Endothelial cell of umbilical vein (primary cell): Measurements from ENCODE around the gene SORCS2. TPM values are rescaled to one million over a fixed set of nuclear protein-coding genes. Genes with fewer than 3 reads are reported as not detected.

Experiments
- BruUV-seq: library from RNA; stranded (reverse); fragments of 400-500 nt; replicated peaks from 2 replicates; lab custom pipeline; 2021; lab: Mats Ljungman, UMichigan
- CTCF ChIA-PET: fragments of 300-600, 350-600 bp; sonication (Branson Sonifier 250); formaldehyde crosslinking; loops from one replicate; lab custom pipeline; 2021; ENCODE audit warnings: antibody characterized with exemption, inconsistent platforms; lab: Charles Lee
- POLR2A ChIA-PET: fragments of 300-600, 350-600 bp; sonication (Branson Sonifier 250); formaldehyde crosslinking; loops from one replicate; lab custom pipeline; 2021; ENCODE audit warnings: antibody characterized with exemption, inconsistent platforms; lab: Charles Lee
- DNase-seq: peaks from one replicate; pipeline ENCODE4 v3.0.0-alpha.2; 2011; ENCODE audit warnings: low read depth, low spot score
- FAIRE-seq: peaks from 2 replicates; lab custom pipeline; 2011; peaks lifted over from hg19 to GRCh38; lab: Jason Lieb, UNC
- H2AFZ ChIP-seq: 2 replicates; pipeline ENCODE4 v1.6.0; 2012; ENCODE audit warnings: low read depth, low read length, control low read depth, inconsistent platforms
- H3K27ac ChIP-seq: 2 replicates; pipeline ENCODE4 v1.5.1; 2011; ENCODE audit warnings: low read depth, mild to moderate bottlenecking, control low read depth, low read length, moderate library complexity; ENCODE audit not compliant: insufficient read depth
- H3K27me3 ChIP-seq, 2 experiments: 2 replicates each; pipeline versions ENCODE4 v1.6.0 to v1.6.1; 2011; ENCODE audit warnings: low read length in 2 of 2, mixed read lengths in 1 of 2; ENCODE audit not compliant: control insufficient read depth in 2 of 2, insufficient read depth in 2 of 2
- H3K36me3 ChIP-seq, 2 experiments: 2 replicates in 1 of 2; 3 replicates in 1 of 2; pipeline ENCODE4 v1.5.1; 2011; ENCODE audit warnings: low read length in 2 of 2, mild to moderate bottlenecking in 1 of 2, moderate library complexity in 1 of 2; ENCODE audit not compliant: control insufficient read depth in 2 of 2, insufficient read depth in 2 of 2; ENCODE audit errors: extremely low read depth in 1 of 2
- H3K4me1 ChIP-seq: 3 replicates; pipeline ENCODE4 v1.5.1; 2011; ENCODE audit warnings: mild to moderate bottlenecking, low read length; ENCODE audit not compliant: control insufficient read depth, insufficient read depth; ENCODE audit errors: extremely low read depth
- H3K4me2 ChIP-seq: 2 replicates; pipeline ENCODE4 v1.6.1; 2011; ENCODE audit warnings: low read length, control low read depth, mixed read lengths; ENCODE audit not compliant: insufficient read depth
- H3K4me3 ChIP-seq, 3 experiments: fragments of 200-600 bp in 1 of 3; sonication (generic), shearing (Covaris generic) in 1 of 3; replicated peaks in 1 of 3; 2 replicates each; pipeline ENCODE4 v1.5.1; 2011 to 2016; ENCODE audit warnings: control low read depth in 3 of 3, low read length in 3 of 3, mild to moderate bottlenecking in 2 of 3, inconsistent platforms in 1 of 3, low read depth in 1 of 3, moderate library complexity in 1 of 3; ENCODE audit not compliant: insufficient read depth in 1 of 3
- H3K79me2 ChIP-seq: 2 replicates; pipeline ENCODE4 v1.6.0; 2012; ENCODE audit warnings: low read length, inconsistent platforms; ENCODE audit not compliant: control insufficient read depth, insufficient read depth
- H3K9ac ChIP-seq: replicated peaks from 2 replicates; pipeline ENCODE3; 2011; ENCODE audit warnings: low read length, control low read depth; ENCODE audit not compliant: insufficient read depth; ENCODE audit errors: extremely low read depth
- H3K9me1 ChIP-seq: replicated peaks from 3 replicates; pipeline ENCODE4 v1.6.0; 2011; ENCODE audit warnings: mild to moderate bottlenecking, low read length; ENCODE audit not compliant: control insufficient read depth, insufficient read depth; ENCODE audit errors: extremely low read depth
- H3K9me3 ChIP-seq: replicated peaks from 2 replicates; pipeline ENCODE4 v1.5.1; 2012; ENCODE audit warnings: low read length, inconsistent platforms; ENCODE audit not compliant: control insufficient read depth, insufficient read depth
- H4K20me1 ChIP-seq: replicated peaks from 2 replicates; pipeline ENCODE3; 2011; ENCODE audit warnings: mild to moderate bottlenecking, low read length; ENCODE audit not compliant: control insufficient read depth, insufficient read depth; ENCODE audit errors: extremely low read depth
- EZH2 ChIP-seq: IDR thresholded peaks from 2 replicates; pipeline ENCODE4 v1.6.1; 2012; ENCODE audit warnings: borderline replicate concordance, low read depth, mild to moderate bottlenecking, moderate library complexity, low read length, inconsistent platforms; ENCODE audit not compliant: severe bottlenecking
- FOS ChIP-seq: IDR thresholded peaks from 2 replicates; pipeline ENCODE4 v1.6.1; 2011; ENCODE audit warnings: mild to moderate bottlenecking, low read length, moderate library complexity, borderline replicate concordance; ENCODE audit not compliant: insufficient read depth
- GATA2 ChIP-seq: IDR thresholded peaks from 2 replicates; pipeline ENCODE4 v1.7.0; 2011; ENCODE audit warnings: low read depth, mild to moderate bottlenecking, moderate library complexity, mixed read lengths, low read length; ENCODE audit not compliant: insufficient read length, insufficient read depth
- JUN ChIP-seq: IDR thresholded peaks from 2 replicates; pipeline ENCODE4 v1.6.1; 2011; ENCODE audit warnings: borderline replicate concordance, low read depth; ENCODE audit not compliant: insufficient read length, insufficient read depth
- MYC ChIP-seq: IDR thresholded peaks from one replicate; pipeline ENCODE4 v1.6.1; 2011; ENCODE audit warnings: mild to moderate bottlenecking, low read depth, low read length
- POLR2A ChIP-seq: IDR thresholded peaks from 2 replicates; pipeline ENCODE4 v1.6.1; 2012; ENCODE audit warnings: low read depth, mild to moderate bottlenecking, control low read depth, low read length
- dilution Hi-C: fragments of 300-500 bp; cut with MboI; formaldehyde crosslinking; loops from one replicate; pipeline ENCODE4 v1.15.0; 2019; ENCODE audit warnings: low sequenced_read_pairs; ENCODE audit not compliant: extremely low pct_ligation_motif_present
- intact Hi-C: fragments of 100-400 bp; cut with micrococcal nuclease; formaldehyde crosslinking; loops from one replicate; pipeline ENCODE4 v1.10.0; 2022
- polyA plus RNA-seq, 4 experiments: library from polyadenylated mRNA; depleted of rRNA in 3 of 4; stranded (reverse) in 3 of 4; unstranded in 1 of 4; fragments of >200 nt; gene quantifications; 2 replicates each; pipeline versions ENCODE4 v1.2.1 to v1.2.3, GENCODE V29; 2011 to 2012; ENCODE audit warnings: missing spikeins in 1 of 4
- total RNA-seq: library from RNA; stranded (reverse); gene quantifications from 2 replicates; pipeline ENCODE4 v1.2.3, GENCODE V29; 2021
- TF ChIP-seq, protein P1 (sequence below): IDR thresholded peaks from 2 replicates; pipeline ENCODE4 v1.6.1; 2011; ENCODE audit not compliant: insufficient read depth, insufficient read length
- TF ChIP-seq, protein P2 (sequence below), 2 donors: IDR thresholded peaks; 1 replicate in 1 of 2; 2 replicates in 1 of 2; pipeline ENCODE4 v1.5.1; 2011; ENCODE audit warnings: low read length in 2 of 2, mild to moderate bottlenecking in 2 of 2, moderate library complexity in 2 of 2, control low read depth in 1 of 2, inconsistent platforms in 1 of 2, low read depth in 1 of 2; ENCODE audit not compliant: insufficient read depth in 1 of 2; ENCODE audit errors: extremely low read depth in 1 of 2

The SORCS2 gene
- total and polyA plus RNA-seq, 2 donors (not counting 3 experiments of a cell fraction or from before 2014, with no cell fraction given) = not detected

DNA sequence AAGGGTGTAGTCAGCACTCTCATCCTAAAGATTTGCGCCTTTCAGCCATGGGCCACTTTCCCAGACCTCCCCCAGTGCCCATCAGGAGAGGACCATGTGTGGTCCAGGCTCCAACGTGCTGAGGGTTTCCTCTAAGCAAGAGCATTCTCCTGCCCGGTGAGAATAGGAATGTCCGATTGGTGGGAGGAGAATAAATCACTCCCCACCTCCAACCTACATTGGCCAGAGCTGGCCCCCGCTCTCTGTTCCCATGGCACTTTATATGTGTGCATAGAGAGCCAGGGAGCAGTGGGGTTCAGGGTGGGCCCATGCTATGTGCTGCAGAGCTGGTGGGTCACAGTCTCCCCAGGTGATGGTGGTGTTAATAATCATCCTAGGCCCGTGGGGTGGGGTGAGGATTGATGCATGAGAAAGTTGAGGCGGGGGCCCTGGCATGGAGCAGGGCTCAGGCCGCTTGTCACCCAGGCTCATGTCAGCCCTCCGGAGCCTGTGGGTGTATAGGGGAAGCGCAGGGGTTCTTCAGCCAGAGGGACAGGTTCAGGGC, 6.8 kb upstream of the SORCS2 start:
- no peaks in the 10 kb centered on the region for H3K4me1 ChIP-seq
- no peak for FAIRE-seq
- H3K27ac ChIP-seq = no peak overlapping the region
- dilution Hi-C loops (no loop called here), intact Hi-C loops (no loop called here)
- no peak overlapping the region for H2AFZ ChIP-seq
- no peaks in the 10 kb centered on the region for H3K79me2 ChIP-seq
- H3K9me1 ChIP-seq = no peaks in the 10 kb centered on the region
- peaks cover 7 to 9% of the 10 kb centered on the region in 2 experiments for H3K27me3 ChIP-seq
- no peaks in the 10 kb centered on the region for H3K36me3 ChIP-seq
- DNase-seq = no peak
- no peaks in the 10 kb centered on the region for H3K9me3 ChIP-seq
- ChIA-PET POLR2A (no interaction called here), CTCF (interaction anchor here (0.6 to 0.8 kb wide), 2 partner anchors 12 to 211 kb away, joined by 3 to 4 read pairs; no protein-coding TSS in a partner anchor)
- TF ChIP-seq MYC = no peak
- TF ChIP-seq EZH2 = no peak
- TF ChIP-seq FOS = no peak
- no peak for TF ChIP-seq GATA2
- TF ChIP-seq, protein P1, sequence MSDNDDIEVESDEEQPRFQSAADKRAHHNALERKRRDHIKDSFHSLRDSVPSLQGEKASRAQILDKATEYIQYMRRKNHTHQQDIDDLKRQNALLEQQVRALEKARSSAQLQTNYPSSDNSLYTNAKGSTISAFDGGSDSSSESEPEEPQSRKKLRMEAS = no peak
- TF ChIP-seq JUN = no peak
- TF ChIP-seq POLR2A = no peak
- no peak overlapping the region for H3K4me3 ChIP-seq
- H3K4me2 ChIP-seq = no peak overlapping the region
- H3K9ac ChIP-seq = no peak overlapping the region
- no TSS peak for BruUV-seq
- H4K20me1 ChIP-seq = no peaks in the 10 kb centered on the region

DNA sequence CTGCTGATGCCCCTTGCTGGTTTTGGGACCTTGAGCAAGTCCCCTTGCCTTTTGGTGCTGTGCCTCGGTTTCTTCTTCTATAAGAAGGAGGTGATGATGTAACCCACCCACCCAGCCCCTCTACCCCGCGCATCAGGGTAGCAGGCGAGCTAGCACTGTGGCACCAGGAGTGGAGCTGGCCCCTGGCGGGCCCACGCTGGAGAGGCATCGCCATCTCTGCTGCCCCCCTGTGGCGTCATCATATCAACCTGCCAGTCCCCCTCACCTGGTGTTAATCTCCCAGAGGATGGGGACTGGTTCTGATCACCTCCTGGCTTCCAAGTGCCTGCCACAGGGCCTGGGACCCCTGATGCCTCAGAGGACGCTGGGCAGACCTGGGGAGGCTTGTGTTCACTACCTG, 6.3 kb upstream of the SORCS2 start:
- CTCF ChIA-PET = interaction anchor here (0.6 kb wide), 1 partner anchor 13 kb away, joined by 3 read pairs; no protein-coding TSS in a partner anchor

More for the DNA sequence above, 6.3 kb upstream of the SORCS2 start:
- Histone ChIP-seq H3K9me3 (no peaks in the 10 kb centered on the region), H3K4me3 (no peak overlapping the region), H3K9me1 (no peaks in the 10 kb centered on the region), H3K27ac (no peak overlapping the region), H3K79me2 (no peaks in the 10 kb centered on the region), H4K20me1 (no peaks in the 10 kb centered on the region), H2AFZ (no peak overlapping the region), H3K27me3 (peaks cover 7 to 9% of the 10 kb centered on the region in 2 experiments), H3K9ac (no peak overlapping the region), H3K4me1 (no peaks in the 10 kb centered on the region), H3K4me2 (no peak overlapping the region), H3K36me3 (no peaks in the 10 kb centered on the region)
- intact Hi-C loops = no loop called here
- no TSS peak for BruUV-seq
- DNase-seq (no peak), FAIRE-seq (no peak)
- POLR2A ChIA-PET = no interaction called here
- TF ChIP-seq, protein P2, sequence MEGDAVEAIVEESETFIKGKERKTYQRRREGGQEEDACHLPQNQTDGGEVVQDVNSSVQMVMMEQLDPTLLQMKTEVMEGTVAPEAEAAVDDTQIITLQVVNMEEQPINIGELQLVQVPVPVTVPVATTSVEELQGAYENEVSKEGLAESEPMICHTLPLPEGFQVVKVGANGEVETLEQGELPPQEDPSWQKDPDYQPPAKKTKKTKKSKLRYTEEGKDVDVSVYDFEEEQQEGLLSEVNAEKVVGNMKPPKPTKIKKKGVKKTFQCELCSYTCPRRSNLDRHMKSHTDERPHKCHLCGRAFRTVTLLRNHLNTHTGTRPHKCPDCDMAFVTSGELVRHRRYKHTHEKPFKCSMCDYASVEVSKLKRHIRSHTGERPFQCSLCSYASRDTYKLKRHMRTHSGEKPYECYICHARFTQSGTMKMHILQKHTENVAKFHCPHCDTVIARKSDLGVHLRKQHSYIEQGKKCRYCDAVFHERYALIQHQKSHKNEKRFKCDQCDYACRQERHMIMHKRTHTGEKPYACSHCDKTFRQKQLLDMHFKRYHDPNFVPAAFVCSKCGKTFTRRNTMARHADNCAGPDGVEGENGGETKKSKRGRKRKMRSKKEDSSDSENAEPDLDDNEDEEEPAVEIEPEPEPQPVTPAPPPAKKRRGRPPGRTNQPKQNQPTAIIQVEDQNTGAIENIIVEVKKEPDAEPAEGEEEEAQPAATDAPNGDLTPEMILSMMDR (IDR thresholded peaks at IDR 0.05; ENCODE audit: extremely low read depth in 1 of 2, insufficient read depth in 1 of 2, low read depth in 1 of 2, low read length in 2 of 2) = peak in 1 of 2 donors; percentile 45
- TF ChIP-seq FOS = no peak
- dilution Hi-C loops = no loop called here
